HepG2 (cell line): Measurements from ENCODE around the gene TIMM44.

Experiments
- DNMT3B ChIP-seq: conservative IDR thresholded peaks from 2 replicates; pipeline ENCODE4 v1.6.1; 2016; ENCODE audit warnings: missing biosample characterization, control low read depth
- HOXA5 ChIP-seq: sonication (generic); formaldehyde crosslinking; IDR thresholded peaks from 2 replicates; pipeline ENCODE4 v1.4.0; 2020; ENCODE audit warnings: missing genetic modification reagents
- POLR2A ChIP-seq, 2 experiments: IDR thresholded peaks; 2 replicates each; pipeline ENCODE4 v1.6.1; 2011; ENCODE audit warnings: low read depth in 2 of 2, low read length in 2 of 2, mild to moderate bottlenecking in 1 of 2, moderate library complexity in 1 of 2; ENCODE audit not compliant: insufficient read depth in 1 of 2
- PPARG ChIP-seq: conservative IDR thresholded peaks from 2 replicates; pipeline ENCODE4 v1.6.1; 2016; ENCODE audit warnings: missing biosample characterization, missing genetic modification reagents
- ZNF274 ChIP-seq: sonication (generic); formaldehyde crosslinking; IDR thresholded peaks from 2 replicates; pipeline ENCODE4 v1.5.1; 2020; ENCODE audit warnings: mild to moderate bottlenecking, missing genetic modification reagents

GRCh38 chr19:7965259-7965841 lies 21.9 kb upstream of the TIMM44 start:
- TF ChIP-seq PPARG (CRISPR knock-in tag) (no peak), DNMT3B (no peak), POLR2A (IDR thresholded peaks at IDR 0.05; ENCODE audit: insufficient read depth in 1 of 2, low read depth in 2 of 2, low read length in 2 of 2) (no peak), ZNF274 (no peak), HOXA5 (no peak)
